ENCODE data around the gene DDOST.

DNA sequence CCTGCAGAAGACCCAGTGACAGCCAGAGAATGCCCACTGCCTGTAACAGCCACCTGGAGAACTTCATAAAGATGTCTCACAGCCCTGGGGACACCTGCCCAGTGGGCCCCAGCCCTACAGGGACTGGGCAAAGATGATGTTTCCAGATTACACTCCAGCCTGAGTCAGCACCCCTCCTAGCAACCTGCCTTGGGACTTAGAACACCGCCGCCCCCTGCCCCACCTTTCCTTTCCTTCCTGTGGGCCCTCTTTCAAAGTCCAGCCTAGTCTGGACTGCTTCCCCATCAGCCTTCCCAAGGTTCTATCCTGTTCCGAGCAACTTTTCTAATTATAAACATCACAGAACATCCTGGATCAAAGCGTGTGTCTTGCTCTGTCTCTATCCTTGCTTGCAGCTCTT is 42.6 kb downstream of the DDOST start:
- TF ChIP-seq, protein P1, sequence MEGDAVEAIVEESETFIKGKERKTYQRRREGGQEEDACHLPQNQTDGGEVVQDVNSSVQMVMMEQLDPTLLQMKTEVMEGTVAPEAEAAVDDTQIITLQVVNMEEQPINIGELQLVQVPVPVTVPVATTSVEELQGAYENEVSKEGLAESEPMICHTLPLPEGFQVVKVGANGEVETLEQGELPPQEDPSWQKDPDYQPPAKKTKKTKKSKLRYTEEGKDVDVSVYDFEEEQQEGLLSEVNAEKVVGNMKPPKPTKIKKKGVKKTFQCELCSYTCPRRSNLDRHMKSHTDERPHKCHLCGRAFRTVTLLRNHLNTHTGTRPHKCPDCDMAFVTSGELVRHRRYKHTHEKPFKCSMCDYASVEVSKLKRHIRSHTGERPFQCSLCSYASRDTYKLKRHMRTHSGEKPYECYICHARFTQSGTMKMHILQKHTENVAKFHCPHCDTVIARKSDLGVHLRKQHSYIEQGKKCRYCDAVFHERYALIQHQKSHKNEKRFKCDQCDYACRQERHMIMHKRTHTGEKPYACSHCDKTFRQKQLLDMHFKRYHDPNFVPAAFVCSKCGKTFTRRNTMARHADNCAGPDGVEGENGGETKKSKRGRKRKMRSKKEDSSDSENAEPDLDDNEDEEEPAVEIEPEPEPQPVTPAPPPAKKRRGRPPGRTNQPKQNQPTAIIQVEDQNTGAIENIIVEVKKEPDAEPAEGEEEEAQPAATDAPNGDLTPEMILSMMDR (IDR thresholded peaks at IDR 0.05) = no peak
- no peak for TF ChIP-seq POLR2A (IDR thresholded peaks at IDR 0.05)
